ENCODE data around the gene ARVCF.

ARVCF gene

GRCh38 chr22:20012741-20013331 is 3.8 kb downstream of the ARVCF start:
- H3K27me3 ChIP-seq (ENCODE audit: control insufficient read depth, insufficient read depth, low read length), result peaks cover 32% of the 10 kb centered on the region
- no peak overlapping the region for H3K9ac ChIP-seq (ENCODE audit: low read length)
- no peaks in the 10 kb centered on the region for H3K9me3 ChIP-seq (ENCODE audit: control insufficient read depth, insufficient read depth, low read depth, low read length)
- no peak overlapping the region for H3K27ac ChIP-seq (ENCODE audit: low read depth, low read length)
- peaks cover 11% of the 10 kb centered on the region for H3K4me1 ChIP-seq (ENCODE audit: control insufficient read depth, insufficient read depth, low read length)
- H3K36me3 ChIP-seq (ENCODE audit: control insufficient read depth, insufficient read depth, low read length), result no peaks in the 10 kb centered on the region
- no peak overlapping the region for H3K4me3 ChIP-seq (ENCODE audit: low read depth, low read length)

DNA sequence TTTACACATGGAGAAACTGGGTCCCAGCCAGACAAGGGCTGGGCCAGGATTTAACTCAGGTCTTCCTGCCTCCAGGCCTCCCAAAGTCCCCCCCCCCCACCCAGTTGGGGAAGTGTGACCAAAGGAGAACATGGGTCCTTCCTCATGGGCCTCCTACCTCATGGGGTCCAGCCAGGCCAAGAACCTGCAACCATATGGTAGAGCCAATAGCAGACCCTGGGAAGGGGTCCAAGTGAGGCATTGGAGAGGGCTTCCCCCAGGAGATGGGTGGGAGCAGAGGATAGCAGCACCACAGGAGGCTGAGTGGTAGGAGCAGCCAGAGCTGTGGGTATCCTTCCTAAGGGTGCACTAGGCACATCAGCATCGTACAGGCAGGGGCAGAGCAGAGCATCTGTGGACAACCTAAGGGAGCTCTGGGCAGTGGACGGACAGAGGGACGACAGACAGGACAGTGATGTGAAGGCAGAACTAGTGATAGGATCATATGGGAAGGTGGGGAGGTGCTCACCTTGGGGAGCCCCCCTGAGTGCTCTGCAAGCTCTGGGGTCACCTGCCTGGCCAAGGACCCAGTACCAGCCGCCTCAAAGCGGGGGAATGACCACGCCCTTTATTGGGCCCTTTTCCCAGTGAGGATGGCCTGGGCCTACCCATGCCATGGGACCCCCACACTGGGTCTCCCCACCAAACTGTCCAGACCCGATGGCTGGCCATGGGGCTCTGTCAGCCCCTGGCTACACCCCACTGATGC is 4.5 kb downstream of the ARVCF start:
- peaks cover 26% of the 10 kb centered on the region for H3K27me3 ChIP-seq (ENCODE audit: control insufficient read depth, insufficient read depth, low read length)
- H3K27ac ChIP-seq (ENCODE audit: low read depth, low read length), result no peak overlapping the region
- no peak overlapping the region for H3K4me3 ChIP-seq (ENCODE audit: low read depth, low read length)
- H3K9ac ChIP-seq (ENCODE audit: low read length), result no peak overlapping the region
- no peaks in the 10 kb centered on the region for H3K36me3 ChIP-seq (ENCODE audit: control insufficient read depth, insufficient read depth, low read length)
- no peaks in the 10 kb centered on the region for H3K9me3 ChIP-seq (ENCODE audit: control insufficient read depth, insufficient read depth, low read depth, low read length)
- peaks cover 10% of the 10 kb centered on the region for H3K4me1 ChIP-seq (ENCODE audit: control insufficient read depth, insufficient read depth, low read length)

GRCh38 chr22:20011123-20011992 is 5.3 kb downstream of the ARVCF start:
- Histone ChIP-seq H3K27me3 (ENCODE audit: control insufficient read depth, insufficient read depth, low read length) (peaks cover 21% of the 10 kb centered on the region), H3K9me3 (ENCODE audit: control insufficient read depth, insufficient read depth, low read depth, low read length) (no peaks in the 10 kb centered on the region), H3K9ac (ENCODE audit: low read length) (no peak overlapping the region), H3K4me1 (ENCODE audit: control insufficient read depth, insufficient read depth, low read length) (peaks cover 9% of the 10 kb centered on the region), H3K27ac (ENCODE audit: low read depth, low read length) (no peak overlapping the region), H3K4me3 (ENCODE audit: low read depth, low read length) (no peak overlapping the region), H3K36me3 (ENCODE audit: control insufficient read depth, insufficient read depth, low read length) (no peaks in the 10 kb centered on the region)

- no peaks in the 10 kb centered on the region for H3K36me3 ChIP-seq (ENCODE audit: control insufficient read depth, insufficient read depth, low read length)
- H3K4me1 ChIP-seq (ENCODE audit: control insufficient read depth, insufficient read depth, low read length), result peaks cover 9% of the 10 kb centered on the region
- peaks cover 12% of the 10 kb centered on the region for H3K27me3 ChIP-seq (ENCODE audit: control insufficient read depth, insufficient read depth, low read length)
- H3K4me3 ChIP-seq (ENCODE audit: low read depth, low read length), result no peak overlapping the region
- H3K9me3 ChIP-seq (ENCODE audit: control insufficient read depth, insufficient read depth, low read depth, low read length), result no peaks in the 10 kb centered on the region
- no peak overlapping the region for H3K9ac ChIP-seq (ENCODE audit: low read length)
- H3K27ac ChIP-seq (ENCODE audit: low read depth, low read length), result no peak overlapping the region
Measured at GRCh38 chr22:20010307-20011122, 6.1 kb downstream of the ARVCF start.

DNA sequence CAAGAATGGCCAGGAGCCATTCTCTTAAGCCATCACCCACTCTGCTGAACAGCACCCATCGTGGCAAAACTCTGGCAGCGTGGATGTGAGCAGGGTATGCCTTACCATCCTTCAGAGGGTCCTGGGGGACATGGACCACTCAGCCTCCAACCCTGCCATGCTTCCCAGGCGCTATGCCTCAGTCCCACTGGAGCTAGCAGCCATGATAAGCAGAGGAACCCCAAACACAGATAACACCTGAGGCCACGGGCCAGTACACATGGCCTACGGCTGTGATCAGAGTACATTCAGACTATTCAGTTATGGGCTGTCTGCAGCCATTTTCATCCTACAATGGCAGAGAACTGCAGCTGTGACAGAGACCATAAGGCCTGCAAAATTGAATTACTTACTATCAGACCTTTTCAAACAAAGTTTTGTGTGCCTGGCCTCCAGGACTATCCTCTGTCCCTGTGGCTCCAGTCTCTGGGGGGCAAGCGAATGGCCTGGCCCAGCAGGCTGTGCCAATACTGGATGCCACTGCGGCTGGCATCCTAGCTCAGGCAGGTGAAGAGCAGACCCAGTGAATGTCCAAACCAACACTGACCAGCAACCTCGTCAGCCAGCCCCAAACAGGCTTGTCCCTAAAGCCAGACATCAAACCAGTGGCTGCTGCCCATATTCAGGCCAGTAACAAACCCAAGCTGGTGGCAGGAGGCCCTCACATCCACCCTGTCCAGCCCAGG is 6.9 kb downstream of the ARVCF start:
- no peak overlapping the region for H3K4me3 ChIP-seq (ENCODE audit: low read depth, low read length)
- H3K27ac ChIP-seq (ENCODE audit: low read depth, low read length), result no peak overlapping the region
- H3K27me3 ChIP-seq (ENCODE audit: control insufficient read depth, insufficient read depth, low read length), result peaks cover 4% of the 10 kb centered on the region
- H3K36me3 ChIP-seq (ENCODE audit: control insufficient read depth, insufficient read depth, low read length), result no peaks in the 10 kb centered on the region
- H3K4me1 ChIP-seq (ENCODE audit: control insufficient read depth, insufficient read depth, low read length), result peaks cover 9% of the 10 kb centered on the region
- peaks cover 4% of the 10 kb centered on the region; the same call in 1 of the 2 replicates for H3K9me3 ChIP-seq (ENCODE audit: control insufficient read depth, insufficient read depth, low read depth, low read length)
- no peak overlapping the region for H3K9ac ChIP-seq (ENCODE audit: low read length)

DNA sequence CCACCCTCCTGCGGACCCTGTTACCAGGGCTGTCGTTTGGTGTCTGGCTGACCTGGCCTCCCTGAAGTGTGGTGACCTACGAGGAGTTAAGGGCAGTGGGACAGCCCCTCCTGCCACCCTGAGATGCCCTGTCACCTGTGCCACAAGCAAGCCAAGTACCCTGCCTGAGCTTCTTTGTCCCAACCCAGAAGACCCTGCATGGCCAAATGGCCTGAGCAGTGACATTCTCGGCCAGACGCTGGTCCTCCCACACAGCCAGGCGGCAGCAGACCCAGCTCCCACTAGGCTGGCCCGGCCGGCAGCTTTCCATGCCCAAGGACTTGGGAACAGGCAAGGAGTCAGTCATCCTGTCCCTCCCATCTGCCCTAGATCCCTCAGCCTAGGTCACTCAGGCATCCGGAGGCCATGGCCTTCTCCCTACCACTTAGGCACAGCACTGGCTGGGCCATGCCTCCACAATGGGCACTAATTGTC is 7.6 kb downstream of the ARVCF start:
- Histone ChIP-seq H3K27ac (ENCODE audit: low read depth, low read length) (no peak overlapping the region), H3K4me3 (ENCODE audit: low read depth, low read length) (no peak overlapping the region), H3K36me3 (ENCODE audit: control insufficient read depth, insufficient read depth, low read length) (no peaks in the 10 kb centered on the region), H3K9me3 (ENCODE audit: control insufficient read depth, insufficient read depth, low read depth, low read length) (peaks cover 9% of the 10 kb centered on the region), H3K27me3 (ENCODE audit: control insufficient read depth, insufficient read depth, low read length) (no peaks in the 10 kb centered on the region), H3K9ac (ENCODE audit: low read length) (no peak overlapping the region), H3K4me1 (ENCODE audit: control insufficient read depth, insufficient read depth, low read length) (peaks cover 9% of the 10 kb centered on the region)

DNA sequence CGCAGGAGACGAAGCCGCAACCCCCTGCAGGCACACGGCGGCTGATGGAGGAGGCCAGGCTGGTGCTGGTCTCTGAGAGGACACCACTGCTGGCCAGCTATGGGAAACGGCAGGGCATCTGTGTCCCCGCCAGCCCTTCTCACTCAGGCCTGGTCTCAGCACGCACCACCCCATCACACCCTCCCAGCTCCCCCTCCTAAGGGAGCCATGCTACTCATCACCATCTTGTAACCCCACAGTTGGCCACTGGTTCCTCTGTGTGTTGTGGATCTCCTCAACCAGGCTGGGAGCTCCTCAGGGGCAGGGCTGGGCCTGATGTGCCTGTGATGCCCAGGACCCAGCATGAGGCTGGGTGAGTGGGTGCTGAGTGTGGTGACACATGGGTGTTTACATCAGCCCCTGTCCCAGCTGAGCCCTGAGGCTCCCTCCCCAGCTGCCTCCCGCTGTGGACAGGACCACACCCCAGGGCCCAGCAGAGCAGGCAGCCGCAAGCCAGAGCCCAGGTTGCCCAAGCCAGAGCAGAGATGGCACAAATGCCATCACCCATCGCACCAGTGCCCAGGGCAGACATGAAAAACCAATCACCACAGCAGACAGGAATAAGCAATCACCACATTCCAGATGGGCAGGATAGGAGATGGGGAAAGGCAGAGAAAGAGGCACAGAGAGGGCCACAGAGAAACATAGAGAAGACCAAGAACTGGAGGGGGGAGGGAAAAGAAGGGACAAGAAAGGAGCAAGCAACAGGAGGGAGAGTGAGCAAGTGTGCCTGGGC is 8.2 kb downstream of the ARVCF start:
- no peak overlapping the region for H3K4me3 ChIP-seq (ENCODE audit: low read depth, low read length)
- H3K9ac ChIP-seq (ENCODE audit: low read length), result peak overlapping the region; percentile 6
- H3K4me1 ChIP-seq (ENCODE audit: control insufficient read depth, insufficient read depth, low read length), result peaks cover 9% of the 10 kb centered on the region
- peaks cover 13% of the 10 kb centered on the region for H3K9me3 ChIP-seq (ENCODE audit: control insufficient read depth, insufficient read depth, low read depth, low read length)
- no peaks in the 10 kb centered on the region for H3K27me3 ChIP-seq (ENCODE audit: control insufficient read depth, insufficient read depth, low read length)
- H3K27ac ChIP-seq (ENCODE audit: low read depth, low read length), result no peak overlapping the region
- H3K36me3 ChIP-seq (ENCODE audit: control insufficient read depth, insufficient read depth, low read length), result no peaks in the 10 kb centered on the region

GRCh38 chr22:20004464-20004863 is 12.2 kb downstream of the ARVCF start:
- no peak overlapping the region for H3K9ac ChIP-seq (ENCODE audit: low read length)
- H3K36me3 ChIP-seq (ENCODE audit: control insufficient read depth, insufficient read depth, low read length), result no peaks in the 10 kb centered on the region
- no peak overlapping the region for H3K4me3 ChIP-seq (ENCODE audit: low read depth, low read length)
- H3K27me3 ChIP-seq (ENCODE audit: control insufficient read depth, insufficient read depth, low read length), result no peaks in the 10 kb centered on the region
- peaks cover 29% of the 10 kb centered on the region for H3K4me1 ChIP-seq (ENCODE audit: control insufficient read depth, insufficient read depth, low read length)
- H3K27ac ChIP-seq (ENCODE audit: low read depth, low read length), result no peak overlapping the region
- H3K9me3 ChIP-seq (ENCODE audit: control insufficient read depth, insufficient read depth, low read depth, low read length), result peaks cover 15% of the 10 kb centered on the region

- Histone ChIP-seq H3K4me1 (ENCODE audit: control insufficient read depth, insufficient read depth, low read length) (peaks cover 39% of the 10 kb centered on the region), H3K9ac (ENCODE audit: low read length) (no peak overlapping the region), H3K27ac (ENCODE audit: low read depth, low read length) (no peak overlapping the region), H3K27me3 (ENCODE audit: control insufficient read depth, insufficient read depth, low read length) (no peaks in the 10 kb centered on the region), H3K36me3 (ENCODE audit: control insufficient read depth, insufficient read depth, low read length) (no peaks in the 10 kb centered on the region), H3K4me3 (ENCODE audit: low read depth, low read length) (no peak overlapping the region), H3K9me3 (ENCODE audit: control insufficient read depth, insufficient read depth, low read depth, low read length) (peaks cover 15% of the 10 kb centered on the region)
Measured at GRCh38 chr22:20003304-20003703, 13.3 kb downstream of the ARVCF start.
